ENCODE measurements around the gene SMIM28.

The SMIM28 gene

DNA sequence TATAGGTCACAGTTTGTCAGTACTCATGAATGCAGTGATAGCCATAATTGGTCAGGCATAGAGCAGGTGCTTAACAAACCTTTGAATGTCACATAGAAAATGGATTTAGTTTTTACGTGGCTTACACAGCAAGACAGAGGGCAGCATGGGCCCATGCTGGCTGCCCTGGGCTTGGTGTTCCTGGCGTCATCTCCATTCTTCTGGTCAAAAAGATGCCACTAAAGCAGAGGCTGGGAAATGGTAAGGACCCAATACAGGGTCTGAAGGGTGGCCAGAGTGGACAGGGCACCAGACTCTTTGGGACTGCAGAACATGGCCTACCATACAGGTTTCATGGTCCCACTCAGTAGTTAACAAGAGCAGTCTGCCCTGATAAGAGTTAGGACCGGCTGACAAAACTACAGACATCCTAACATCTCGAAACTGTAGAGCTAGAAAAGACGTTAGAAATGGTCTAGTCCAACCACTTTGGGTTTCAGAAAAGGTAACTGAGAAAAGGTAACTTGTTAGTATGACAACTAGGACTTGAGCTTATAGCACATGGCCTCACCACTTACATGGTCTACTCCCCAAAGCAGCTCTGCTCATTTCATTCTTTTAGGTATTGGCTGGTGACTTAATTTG lies 48.9 kb downstream of the SMIM28 start:
- no peak overlapping the region for H3K27ac Mint-ChIP-seq

DNA sequence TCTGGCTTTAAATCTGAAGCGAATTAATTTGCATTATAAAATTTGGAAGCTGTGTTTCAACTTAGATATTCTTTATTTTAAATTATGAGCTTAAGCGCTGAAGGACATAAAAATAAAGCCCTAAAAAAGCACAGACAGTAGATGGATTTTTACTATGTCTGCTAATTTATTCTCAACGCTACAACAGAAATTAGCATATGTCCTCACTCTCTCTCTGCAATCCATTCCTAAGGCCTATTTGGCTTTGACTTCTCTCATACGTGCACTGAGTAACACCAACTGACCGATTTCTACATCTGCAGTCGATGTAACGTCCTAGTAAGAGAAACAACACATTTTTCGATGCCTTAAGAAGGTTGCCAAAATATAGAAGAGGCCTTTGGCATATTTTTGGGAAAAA lies 50.0 kb downstream of the SMIM28 start:
- Mint-ChIP-seq H3K4me3 (no peak overlapping the region), H3K36me3 (ENCODE audit: low read depth) (no peaks in the 10 kb centered on the region), H3K27me3 (peaks cover 5% of the 10 kb centered on the region), H3K4me1 (ENCODE audit: low read depth) (peaks cover 2% of the 10 kb centered on the region), H3K9me3 (no peaks in the 10 kb centered on the region), H3K27ac (no peak overlapping the region)
- DNase-seq = no peak

More for the DNA sequence above, 48.9 kb downstream of the SMIM28 start:
- Mint-ChIP-seq H3K27me3 (peaks cover 5% of the 10 kb centered on the region), H3K4me1 (ENCODE audit: low read depth) (peaks cover 2% of the 10 kb centered on the region), H3K9me3 (no peaks in the 10 kb centered on the region), H3K36me3 (ENCODE audit: low read depth) (no peaks in the 10 kb centered on the region), H3K4me3 (no peak overlapping the region)
- no peak for DNase-seq

DNA sequence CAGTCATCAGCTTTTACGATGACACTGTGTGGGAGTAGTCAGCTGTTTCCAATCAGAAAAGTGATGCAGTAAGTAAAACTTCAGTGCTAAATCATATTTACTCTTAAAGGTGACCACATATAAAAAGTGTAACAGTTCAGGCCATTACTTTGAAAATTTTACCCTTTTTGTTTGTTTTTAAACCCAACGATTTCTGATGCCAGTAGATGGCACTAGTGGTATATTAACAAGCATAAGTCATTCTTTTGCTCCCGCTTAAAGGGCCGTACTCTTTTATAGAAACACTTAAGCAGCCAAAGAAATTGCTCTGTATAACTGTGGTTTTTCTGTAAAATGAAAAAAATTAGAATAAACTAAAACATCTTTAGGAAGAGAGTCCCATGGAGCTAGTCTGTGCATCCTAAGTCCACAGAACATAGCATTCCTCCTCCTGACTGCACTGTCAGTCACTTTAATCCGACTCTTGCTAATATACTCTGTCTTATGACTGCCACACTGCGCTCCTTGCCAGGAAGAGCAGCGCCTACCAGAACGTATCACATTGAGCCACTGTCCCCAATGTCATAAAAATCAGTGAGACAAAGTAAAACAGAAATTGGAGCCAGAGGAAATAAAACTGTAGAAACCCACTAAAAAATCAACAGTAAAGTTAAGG lies 51.4 kb downstream of the SMIM28 start:
- no peak overlapping the region for H3K27ac Mint-ChIP-seq
- H3K36me3 Mint-ChIP-seq (ENCODE audit: low read depth) = no peaks in the 10 kb centered on the region
- H3K4me1 Mint-ChIP-seq (ENCODE audit: low read depth) = no peaks in the 10 kb centered on the region
- no peaks in the 10 kb centered on the region for H3K9me3 Mint-ChIP-seq
- no peak for DNase-seq
- peaks cover 5% of the 10 kb centered on the region for H3K27me3 Mint-ChIP-seq
- no peak overlapping the region for H3K4me3 Mint-ChIP-seq

DNA sequence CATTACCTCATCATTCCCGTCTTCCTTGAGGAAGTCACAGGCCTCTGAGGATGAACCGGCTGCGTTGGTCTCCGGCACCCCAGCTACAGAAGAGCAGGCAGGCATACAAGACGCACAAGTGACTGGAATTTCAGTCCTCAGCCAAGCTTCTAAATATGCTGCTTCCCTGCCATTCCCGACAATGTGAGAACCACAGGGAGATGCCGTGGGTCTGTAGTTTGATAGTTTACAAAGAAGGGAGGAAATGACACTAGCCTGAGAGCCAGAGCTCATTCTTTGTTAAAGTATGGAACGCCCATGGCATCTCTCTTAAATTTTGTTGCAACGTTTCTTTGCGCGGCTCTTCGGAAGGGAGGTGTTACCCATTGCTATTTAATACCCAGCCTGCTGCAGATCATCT lies 52.1 kb downstream of the SMIM28 start:
- H3K36me3 Mint-ChIP-seq (ENCODE audit: low read depth) = no peaks in the 10 kb centered on the region
- peaks cover 5% of the 10 kb centered on the region for H3K27me3 Mint-ChIP-seq
- no peak overlapping the region for H3K27ac Mint-ChIP-seq
- no peaks in the 10 kb centered on the region for H3K9me3 Mint-ChIP-seq
- DNase-seq = no peak
- H3K4me1 Mint-ChIP-seq (ENCODE audit: low read depth) = no peaks in the 10 kb centered on the region
- H3K4me3 Mint-ChIP-seq = no peak overlapping the region

DNA sequence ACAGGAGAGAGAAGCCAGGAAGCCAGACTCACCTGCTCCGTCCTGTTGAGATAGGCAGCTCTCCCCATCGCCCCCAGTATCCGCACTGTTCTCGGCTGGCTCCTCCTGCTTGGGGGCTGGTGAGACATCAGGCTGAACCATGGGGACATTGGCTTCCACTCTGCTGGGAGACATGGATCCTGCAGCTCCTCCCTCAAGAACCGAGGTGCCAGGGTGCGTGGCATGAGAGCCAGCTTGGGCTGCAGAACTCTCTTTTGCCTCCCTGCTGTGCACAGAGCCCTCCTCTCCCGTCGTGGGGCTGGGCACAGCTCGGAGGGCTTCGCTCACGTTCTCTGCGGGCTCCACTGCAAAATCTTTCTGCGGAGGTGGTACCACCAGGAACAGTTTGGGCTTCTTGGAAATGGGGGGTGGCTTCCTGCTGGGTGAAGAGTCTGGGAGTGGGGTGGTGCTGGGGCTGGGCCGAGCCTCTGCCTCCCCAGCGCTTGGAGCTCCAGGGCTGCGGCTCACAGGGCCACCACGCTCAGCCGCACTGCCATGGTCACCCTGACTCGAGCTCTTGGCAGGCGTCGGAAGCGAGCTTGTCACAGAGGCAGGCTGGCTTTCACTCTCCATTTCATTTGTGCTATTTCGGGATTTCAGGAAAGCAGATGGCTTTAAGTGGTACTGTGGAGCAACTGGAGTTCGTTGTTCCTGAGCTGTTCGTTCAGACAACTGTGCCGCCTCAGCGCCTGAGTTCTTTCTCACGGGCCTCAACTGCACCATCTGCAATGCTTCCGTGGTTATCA lies 52.8 kb downstream of the SMIM28 start:
- H3K4me3 Mint-ChIP-seq = no peak overlapping the region
- no peaks in the 10 kb centered on the region for H3K36me3 Mint-ChIP-seq (ENCODE audit: low read depth)
- no peaks in the 10 kb centered on the region for H3K9me3 Mint-ChIP-seq
- H3K27me3 Mint-ChIP-seq = peaks cover 5% of the 10 kb centered on the region
- H3K27ac Mint-ChIP-seq = no peak overlapping the region
- DNase-seq = no peak
- no peaks in the 10 kb centered on the region for H3K4me1 Mint-ChIP-seq (ENCODE audit: low read depth)

DNA sequence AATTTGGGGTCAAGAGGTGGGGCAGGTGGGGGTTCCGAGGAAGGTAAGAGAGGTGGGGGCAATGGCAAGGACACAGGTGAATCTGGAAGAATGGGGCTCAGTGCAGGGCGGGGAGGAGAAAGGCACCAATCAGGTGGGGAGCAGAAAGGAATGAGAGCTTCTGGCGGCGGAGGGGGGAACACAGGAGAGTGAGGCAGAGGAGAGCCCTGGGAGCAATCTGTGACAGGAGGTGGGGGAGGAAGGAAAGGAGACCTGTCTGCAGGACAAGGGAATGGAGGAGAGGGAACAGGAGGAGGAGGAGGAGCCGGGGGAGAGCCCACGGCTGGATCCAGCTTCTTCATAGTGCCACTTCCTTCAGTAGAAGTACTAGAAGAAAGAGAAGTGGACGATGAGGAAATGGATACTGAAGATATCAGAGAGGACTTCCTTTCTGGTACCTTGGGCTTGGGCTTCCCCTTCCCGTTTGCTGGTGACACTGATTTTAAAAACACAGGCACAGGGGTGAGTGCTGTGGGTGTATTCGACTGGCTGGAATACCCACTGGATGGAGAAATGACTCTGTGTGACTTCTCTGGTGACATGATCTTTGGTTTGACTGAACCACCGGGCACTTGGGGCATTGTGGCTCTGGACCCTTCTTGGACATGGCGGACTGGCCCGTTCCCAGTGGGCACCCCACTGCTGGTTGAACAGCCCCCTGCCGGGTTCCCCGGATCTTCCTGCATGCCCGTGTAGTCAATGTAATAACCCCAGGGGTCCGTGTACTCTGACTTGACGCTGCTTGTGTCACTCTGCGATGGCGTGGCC lies 53.8 kb downstream of the SMIM28 start:
- H3K36me3 Mint-ChIP-seq (ENCODE audit: low read depth) = no peaks in the 10 kb centered on the region
- no peak overlapping the region for H3K4me3 Mint-ChIP-seq
- DNase-seq = no peak
- H3K4me1 Mint-ChIP-seq (ENCODE audit: low read depth) = no peaks in the 10 kb centered on the region
- H3K9me3 Mint-ChIP-seq = no peaks in the 10 kb centered on the region
- peaks cover 5% of the 10 kb centered on the region for H3K27me3 Mint-ChIP-seq
- no peak overlapping the region for H3K27ac Mint-ChIP-seq

DNA sequence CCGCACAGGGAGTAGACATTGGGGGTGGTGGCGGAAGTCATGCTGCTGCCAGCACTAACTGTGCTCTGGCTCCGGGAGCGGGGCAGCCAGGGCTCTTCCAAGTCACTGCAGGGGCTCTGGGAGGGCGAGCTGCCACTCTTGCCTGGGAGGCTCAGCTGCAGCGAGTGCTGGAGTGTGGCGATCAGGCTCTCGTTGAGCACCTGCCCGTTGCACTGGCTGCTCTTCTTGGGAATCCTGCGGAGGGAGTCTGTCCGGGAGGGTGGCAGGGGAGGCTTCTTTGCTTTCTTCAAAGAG lies 54.3 kb downstream of the SMIM28 start:
- Mint-ChIP-seq H3K27ac (no peak overlapping the region), H3K4me1 (ENCODE audit: low read depth) (no peaks in the 10 kb centered on the region), H3K27me3 (peaks cover 5% of the 10 kb centered on the region), H3K9me3 (no peaks in the 10 kb centered on the region), H3K4me3 (no peak overlapping the region), H3K36me3 (ENCODE audit: low read depth) (no peaks in the 10 kb centered on the region)
- DNase-seq = no peak

Measured in activated T-cell treated with anti-CD3 and anti-CD28 coated beads, Interleukin-2, amount 50 U/mL, for 24 hours (primary cell).